ENCODE measurements around the gene COLEC12.

DNA sequence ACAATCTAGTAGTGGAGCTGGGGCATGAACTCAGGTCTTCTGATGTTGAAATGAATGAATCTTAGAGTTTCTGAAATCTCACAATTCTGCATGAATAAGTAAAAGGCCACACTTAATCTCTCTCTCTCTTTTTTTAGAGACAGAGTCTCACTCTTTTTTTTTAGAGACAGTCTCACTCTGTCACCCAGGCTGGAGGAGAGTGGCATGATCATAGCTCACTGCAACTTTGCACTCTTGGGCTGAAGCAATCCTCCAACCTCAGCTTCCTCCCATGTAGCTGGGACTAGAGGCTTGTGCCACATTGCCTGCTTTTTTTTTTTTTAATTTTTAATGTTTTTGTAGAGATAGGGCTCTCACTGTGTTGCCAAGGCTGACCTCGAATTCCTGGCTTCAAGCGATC is 163.8 kb downstream of the COLEC12 start:
- TF ChIP-seq, protein P1, sequence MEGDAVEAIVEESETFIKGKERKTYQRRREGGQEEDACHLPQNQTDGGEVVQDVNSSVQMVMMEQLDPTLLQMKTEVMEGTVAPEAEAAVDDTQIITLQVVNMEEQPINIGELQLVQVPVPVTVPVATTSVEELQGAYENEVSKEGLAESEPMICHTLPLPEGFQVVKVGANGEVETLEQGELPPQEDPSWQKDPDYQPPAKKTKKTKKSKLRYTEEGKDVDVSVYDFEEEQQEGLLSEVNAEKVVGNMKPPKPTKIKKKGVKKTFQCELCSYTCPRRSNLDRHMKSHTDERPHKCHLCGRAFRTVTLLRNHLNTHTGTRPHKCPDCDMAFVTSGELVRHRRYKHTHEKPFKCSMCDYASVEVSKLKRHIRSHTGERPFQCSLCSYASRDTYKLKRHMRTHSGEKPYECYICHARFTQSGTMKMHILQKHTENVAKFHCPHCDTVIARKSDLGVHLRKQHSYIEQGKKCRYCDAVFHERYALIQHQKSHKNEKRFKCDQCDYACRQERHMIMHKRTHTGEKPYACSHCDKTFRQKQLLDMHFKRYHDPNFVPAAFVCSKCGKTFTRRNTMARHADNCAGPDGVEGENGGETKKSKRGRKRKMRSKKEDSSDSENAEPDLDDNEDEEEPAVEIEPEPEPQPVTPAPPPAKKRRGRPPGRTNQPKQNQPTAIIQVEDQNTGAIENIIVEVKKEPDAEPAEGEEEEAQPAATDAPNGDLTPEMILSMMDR (IDR thresholded peaks at IDR 0.05): no peak
- no peak for TF ChIP-seq POLR2A (IDR thresholded peaks at IDR 0.05)
